Measurements from ENCODE around the gene SAMD3.
"Not testable (repeated sequence)": the region's sequence is repeated elsewhere in the genome, so short reads cannot be mapped to it uniquely, and the experiment has no call there.

SAMD3 gene

DNA sequence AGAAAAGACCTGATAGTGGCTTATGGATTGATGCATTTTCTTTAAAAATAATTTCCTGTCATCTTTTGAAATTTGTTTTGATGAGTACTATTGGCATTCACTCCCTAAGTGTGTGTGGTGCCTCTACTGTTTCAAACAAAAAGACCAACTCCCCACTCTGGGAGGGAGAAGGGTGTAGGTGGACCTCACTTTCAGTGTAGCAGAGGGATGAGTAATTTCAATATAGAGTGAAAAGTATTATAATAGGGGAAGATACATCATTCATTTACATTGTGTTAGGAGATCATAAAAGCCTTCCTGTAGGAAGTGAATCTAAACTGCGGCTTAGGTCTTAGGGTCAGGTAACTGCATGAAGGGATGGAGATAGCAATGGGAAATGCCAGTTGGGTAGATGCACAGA lies 46.4 kb downstream of the SAMD3 start:
- Histone ChIP-seq H3K27ac (ENCODE audit: low read depth, low read length) (no peak overlapping the region), H3K79me2 (ENCODE audit: control insufficient read depth, insufficient read depth, low read length, unreplicated experiment) (no peaks in the 10 kb centered on the region), H3K4me1 (ENCODE audit: control insufficient read depth, insufficient read depth, low read length, unreplicated experiment) (peaks cover 12% of the 10 kb centered on the region), H3K36me3 (ENCODE audit: insufficient read depth, low read length) (no peaks in the 10 kb centered on the region), H3K27me3 (ENCODE audit: insufficient read depth, low read length) (no peaks in the 10 kb centered on the region), H2AFZ (ENCODE audit: low read length, unreplicated experiment) (no peak overlapping the region), H3K4me3 (ENCODE audit: low read depth, low read length) (no peak overlapping the region)

DNA sequence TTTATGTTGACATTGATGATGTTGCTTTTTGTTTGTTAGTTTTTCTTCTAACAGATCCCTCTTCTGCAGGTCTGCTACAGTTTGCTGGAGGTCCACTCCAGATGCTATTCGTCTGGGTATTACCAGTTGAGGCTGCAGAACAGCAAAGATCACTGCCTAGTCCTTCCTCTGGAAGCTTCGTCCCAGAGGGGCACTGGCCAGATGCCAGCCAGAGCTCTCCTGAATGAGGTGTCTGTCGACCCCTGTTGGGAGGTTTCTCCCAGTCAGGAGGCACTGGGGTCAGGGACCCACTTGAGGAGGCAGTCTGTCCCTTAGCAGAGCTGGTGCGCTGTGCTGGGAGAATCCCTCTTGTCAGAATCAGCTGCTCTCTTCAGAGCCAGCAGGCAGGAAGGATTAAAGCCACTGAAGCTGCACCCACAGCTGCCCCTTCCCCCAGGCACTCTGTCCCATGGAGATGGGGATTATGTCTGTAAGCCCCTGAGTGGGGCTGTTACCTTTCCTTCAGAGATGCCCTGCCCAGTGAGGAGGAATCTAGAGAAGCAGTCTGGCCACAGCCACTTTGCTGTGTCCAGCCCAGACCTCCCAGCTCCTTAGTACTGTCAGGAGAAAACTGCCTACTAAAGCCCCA lies 49.3 kb downstream of the SAMD3 start:
- not testable (repeated sequence) for H2AFZ ChIP-seq (ENCODE audit: low read length, unreplicated experiment); H3K36me3 ChIP-seq (ENCODE audit: insufficient read depth, low read length); H3K4me1 ChIP-seq (ENCODE audit: control insufficient read depth, insufficient read depth, low read length, unreplicated experiment); H3K27ac ChIP-seq (ENCODE audit: low read depth, low read length); H3K79me2 ChIP-seq (ENCODE audit: control insufficient read depth, insufficient read depth, low read length, unreplicated experiment); H3K4me3 ChIP-seq (ENCODE audit: low read depth, low read length); H3K27me3 ChIP-seq (ENCODE audit: insufficient read depth, low read length)

DNA sequence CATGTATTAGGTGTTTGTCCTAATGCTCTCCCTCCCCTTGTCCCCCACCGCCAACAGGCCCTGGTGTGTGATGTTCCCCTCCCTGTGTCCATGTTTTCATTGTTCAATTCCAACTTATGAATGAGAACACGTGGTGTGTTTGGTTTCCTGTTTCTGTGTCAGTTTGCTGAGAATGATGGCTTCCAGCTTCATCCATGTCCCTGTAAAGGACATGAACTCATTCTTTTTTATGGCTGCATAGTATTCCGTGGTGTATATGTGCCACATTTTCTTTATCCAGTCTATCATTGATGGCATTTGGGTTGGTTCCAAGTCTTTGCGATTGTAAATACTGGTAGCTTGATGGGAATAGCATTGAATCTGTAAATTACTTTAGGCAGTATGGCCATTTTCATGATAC lies 52.6 kb downstream of the SAMD3 start:
- not testable (repeated sequence) for H2AFZ ChIP-seq (ENCODE audit: low read length, unreplicated experiment); H3K36me3 ChIP-seq (ENCODE audit: insufficient read depth, low read length); H3K27me3 ChIP-seq (ENCODE audit: insufficient read depth, low read length); H3K79me2 ChIP-seq (ENCODE audit: control insufficient read depth, insufficient read depth, low read length, unreplicated experiment); H3K27ac ChIP-seq (ENCODE audit: low read depth, low read length); H3K4me3 ChIP-seq (ENCODE audit: low read depth, low read length); H3K4me1 ChIP-seq (ENCODE audit: control insufficient read depth, insufficient read depth, low read length, unreplicated experiment)

DNA sequence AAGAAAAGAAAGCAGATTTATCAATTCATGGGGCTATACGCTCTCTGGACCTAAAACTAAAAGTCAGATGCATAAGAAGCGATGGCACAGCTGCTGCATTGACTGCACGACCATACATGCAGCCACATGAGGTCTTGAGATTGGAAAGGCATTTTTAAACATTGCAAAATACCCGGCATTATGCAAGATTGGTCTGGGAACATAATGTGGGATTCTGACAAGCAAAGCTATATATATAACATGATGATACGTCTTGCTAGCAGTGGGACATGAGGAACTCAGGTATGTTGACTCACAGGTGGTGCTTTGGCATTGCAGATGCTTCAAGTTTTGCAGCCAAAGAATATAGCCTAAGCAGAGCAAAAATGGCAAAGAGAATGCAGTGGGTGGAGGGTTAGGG lies 55.1 kb downstream of the SAMD3 start:
- H3K4me3 ChIP-seq (ENCODE audit: low read depth, low read length) = no peak overlapping the region
- no peak overlapping the region for H3K27ac ChIP-seq (ENCODE audit: low read depth, low read length)
- no peaks in the 10 kb centered on the region for H3K36me3 ChIP-seq (ENCODE audit: insufficient read depth, low read length)
- peaks cover 9% of the 10 kb centered on the region for H3K27me3 ChIP-seq (ENCODE audit: insufficient read depth, low read length)
- no peaks in the 10 kb centered on the region for H3K79me2 ChIP-seq (ENCODE audit: control insufficient read depth, insufficient read depth, low read length, unreplicated experiment)
- no peak overlapping the region for H2AFZ ChIP-seq (ENCODE audit: low read length, unreplicated experiment)
- H3K4me1 ChIP-seq (ENCODE audit: control insufficient read depth, insufficient read depth, low read length, unreplicated experiment) = no peaks in the 10 kb centered on the region

DNA sequence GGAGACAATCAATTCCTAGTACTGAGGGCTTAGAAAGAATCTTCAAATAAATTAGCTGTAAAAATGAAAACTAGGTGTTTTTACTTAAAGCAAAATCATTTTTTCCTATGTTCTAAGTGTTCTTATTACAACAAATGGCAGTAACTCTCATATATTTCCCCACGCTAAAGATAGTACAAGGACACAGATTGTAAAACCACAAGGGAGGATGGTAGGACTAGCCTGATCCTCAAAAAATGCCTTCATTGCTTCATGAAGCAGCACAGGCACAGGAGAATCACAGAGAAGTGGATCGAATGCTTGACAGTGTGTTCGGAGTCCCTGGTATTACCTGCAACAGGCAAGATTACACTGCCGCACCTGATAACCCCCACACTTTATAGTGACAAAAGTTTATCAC lies 58.5 kb downstream of the SAMD3 start:
- H3K27ac ChIP-seq (ENCODE audit: low read depth, low read length) = no peak overlapping the region
- no peaks in the 10 kb centered on the region for H3K79me2 ChIP-seq (ENCODE audit: control insufficient read depth, insufficient read depth, low read length, unreplicated experiment)
- H3K27me3 ChIP-seq (ENCODE audit: insufficient read depth, low read length) = peaks cover 9% of the 10 kb centered on the region
- no peaks in the 10 kb centered on the region for H3K36me3 ChIP-seq (ENCODE audit: insufficient read depth, low read length)
- no peak overlapping the region for H2AFZ ChIP-seq (ENCODE audit: low read length, unreplicated experiment)
- no peak overlapping the region for H3K4me3 ChIP-seq (ENCODE audit: low read depth, low read length)
- H3K4me1 ChIP-seq (ENCODE audit: control insufficient read depth, insufficient read depth, low read length, unreplicated experiment) = no peaks in the 10 kb centered on the region

DNA sequence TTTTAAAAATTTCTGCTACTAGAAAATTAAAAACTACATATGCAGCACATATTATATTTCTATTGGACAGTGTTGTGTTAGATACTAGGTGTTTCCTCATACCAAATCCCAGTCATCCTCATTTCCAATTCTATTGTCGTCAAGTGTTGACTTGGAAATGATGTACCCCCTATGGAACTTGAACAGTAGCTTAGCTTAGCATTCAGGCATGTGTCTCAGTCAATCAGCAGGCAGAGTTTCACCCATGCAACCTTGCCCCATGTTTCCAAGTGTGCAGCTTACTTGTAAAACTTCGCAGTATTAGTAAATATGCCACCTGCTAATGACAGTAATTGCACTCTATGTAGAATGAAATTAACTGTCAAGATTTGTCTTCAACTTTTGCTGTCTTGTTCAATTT lies 59.5 kb downstream of the SAMD3 start:
- no peaks in the 10 kb centered on the region for H3K4me1 ChIP-seq (ENCODE audit: control insufficient read depth, insufficient read depth, low read length, unreplicated experiment)
- H3K27ac ChIP-seq (ENCODE audit: low read depth, low read length) = no peak overlapping the region
- peaks cover 9% of the 10 kb centered on the region for H3K27me3 ChIP-seq (ENCODE audit: insufficient read depth, low read length)
- H3K36me3 ChIP-seq (ENCODE audit: insufficient read depth, low read length) = no peaks in the 10 kb centered on the region
- H3K79me2 ChIP-seq (ENCODE audit: control insufficient read depth, insufficient read depth, low read length, unreplicated experiment) = no peaks in the 10 kb centered on the region
- H3K4me3 ChIP-seq (ENCODE audit: low read depth, low read length) = no peak overlapping the region
- no peak overlapping the region for H2AFZ ChIP-seq (ENCODE audit: low read length, unreplicated experiment)

DNA sequence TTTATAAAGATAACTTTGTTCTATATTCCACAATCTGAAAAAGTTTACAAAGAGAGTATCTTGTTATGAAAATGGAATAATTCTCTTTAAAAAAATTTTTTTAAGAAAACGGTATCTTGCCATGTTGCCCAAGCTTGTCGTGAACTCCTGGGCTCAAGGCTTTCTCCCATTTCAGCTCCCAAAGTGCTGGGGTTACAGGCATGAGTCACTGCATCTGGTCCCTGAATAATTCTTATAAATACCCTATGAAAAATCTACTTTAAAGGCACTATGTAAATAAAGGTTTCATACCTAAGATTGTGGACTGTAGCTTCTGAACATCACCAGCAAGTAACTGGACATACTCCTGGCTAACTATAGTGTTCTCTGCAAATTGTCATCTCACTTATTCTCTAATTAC lies 60.3 kb downstream of the SAMD3 start:
- no peak overlapping the region for H3K4me3 ChIP-seq (ENCODE audit: low read depth, low read length)
- H3K79me2 ChIP-seq (ENCODE audit: control insufficient read depth, insufficient read depth, low read length, unreplicated experiment) = no peaks in the 10 kb centered on the region
- peaks cover 9% of the 10 kb centered on the region for H3K27me3 ChIP-seq (ENCODE audit: insufficient read depth, low read length)
- no peak overlapping the region for H2AFZ ChIP-seq (ENCODE audit: low read length, unreplicated experiment)
- no peaks in the 10 kb centered on the region for H3K36me3 ChIP-seq (ENCODE audit: insufficient read depth, low read length)
- no peak overlapping the region for H3K27ac ChIP-seq (ENCODE audit: low read depth, low read length)
- no peaks in the 10 kb centered on the region for H3K4me1 ChIP-seq (ENCODE audit: control insufficient read depth, insufficient read depth, low read length, unreplicated experiment)

DNA sequence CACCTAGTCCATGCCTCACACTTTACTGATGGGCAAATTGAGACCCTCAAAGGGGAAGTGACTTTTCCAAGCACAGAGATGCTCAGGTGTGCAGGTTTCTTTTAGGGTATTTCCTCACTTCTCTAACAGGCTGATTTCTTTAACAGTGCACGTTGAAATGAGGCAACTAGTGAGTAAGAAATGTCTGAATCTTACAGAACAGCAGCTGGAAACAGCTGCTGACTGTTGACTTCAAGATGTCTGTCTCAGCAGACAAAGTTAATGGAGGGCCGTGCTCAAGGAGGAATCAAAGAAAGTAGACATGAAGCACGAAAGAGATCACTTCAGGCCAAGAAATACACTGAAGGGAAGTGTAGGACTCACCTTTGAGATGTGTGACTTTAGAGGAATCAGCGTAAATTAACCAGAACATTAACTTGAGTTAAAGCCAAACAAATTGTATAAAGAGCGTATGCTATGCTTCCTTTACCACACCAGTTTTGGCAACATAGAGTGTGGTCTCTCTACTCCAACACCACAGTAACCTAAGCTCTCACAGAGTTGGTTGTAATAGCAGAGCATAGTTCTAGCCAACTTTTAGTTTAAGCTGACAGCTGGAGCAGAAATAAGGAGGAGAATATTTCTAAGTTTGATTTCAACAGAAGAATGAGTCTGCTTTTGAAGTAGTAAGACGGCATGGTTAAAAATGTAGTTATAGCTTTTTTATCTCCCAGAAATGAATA lies 60.9 kb downstream of the SAMD3 start:
- no peaks in the 10 kb centered on the region for H3K79me2 ChIP-seq (ENCODE audit: control insufficient read depth, insufficient read depth, low read length, unreplicated experiment)
- no peaks in the 10 kb centered on the region for H3K4me1 ChIP-seq (ENCODE audit: control insufficient read depth, insufficient read depth, low read length, unreplicated experiment)
- H3K27me3 ChIP-seq (ENCODE audit: insufficient read depth, low read length) = peaks cover 9% of the 10 kb centered on the region
- no peaks in the 10 kb centered on the region for H3K36me3 ChIP-seq (ENCODE audit: insufficient read depth, low read length)
- no peak overlapping the region for H2AFZ ChIP-seq (ENCODE audit: low read length, unreplicated experiment)
- no peak overlapping the region for H3K27ac ChIP-seq (ENCODE audit: low read depth, low read length)
- H3K4me3 ChIP-seq (ENCODE audit: low read depth, low read length) = no peak overlapping the region

DNA sequence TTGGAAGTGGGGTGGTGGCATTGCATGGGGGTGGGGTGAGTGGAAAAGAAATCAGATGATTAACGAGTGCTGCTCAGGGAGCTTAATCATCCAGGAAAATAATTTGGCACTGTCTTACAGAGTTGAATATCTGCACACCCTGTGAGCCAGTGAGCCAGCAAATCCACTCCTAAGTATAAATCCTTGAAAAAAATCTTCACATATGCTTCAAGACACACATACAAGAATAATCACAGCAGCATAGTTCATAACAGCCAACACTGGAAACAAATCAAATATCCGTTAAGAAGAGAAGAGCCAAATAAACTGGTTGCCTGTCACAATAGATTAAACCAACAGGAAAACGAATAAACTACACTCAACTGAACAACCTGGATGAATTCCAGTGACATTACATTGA lies 62.8 kb downstream of the SAMD3 start:
- no peaks in the 10 kb centered on the region for H3K4me1 ChIP-seq (ENCODE audit: control insufficient read depth, insufficient read depth, low read length, unreplicated experiment)

DNA sequence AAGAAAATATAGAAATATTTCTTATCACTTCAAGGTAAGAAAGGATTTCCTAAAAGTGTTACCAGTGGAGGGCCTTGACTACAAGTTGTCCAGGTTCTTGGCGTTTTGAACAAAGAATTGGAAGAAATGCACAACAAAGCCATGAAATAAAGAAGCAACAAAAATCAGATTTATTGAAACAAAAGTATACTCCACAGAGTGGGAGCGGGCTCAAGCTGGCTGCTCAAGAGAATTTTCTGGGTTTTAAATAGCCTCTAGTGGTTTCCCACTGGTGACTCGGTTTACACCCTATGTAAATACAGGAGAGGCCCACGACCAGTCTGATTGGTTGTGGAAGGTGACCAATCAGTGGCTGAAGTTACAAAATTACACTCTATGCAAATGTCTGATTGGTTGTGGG lies 64.2 kb downstream of the SAMD3 start:
- Histone ChIP-seq H2AFZ (ENCODE audit: low read length, unreplicated experiment) (no peak overlapping the region), H3K27me3 (ENCODE audit: insufficient read depth, low read length) (no peaks in the 10 kb centered on the region), H3K79me2 (ENCODE audit: control insufficient read depth, insufficient read depth, low read length, unreplicated experiment) (no peaks in the 10 kb centered on the region), H3K4me1 (ENCODE audit: control insufficient read depth, insufficient read depth, low read length, unreplicated experiment) (no peaks in the 10 kb centered on the region), H3K4me3 (ENCODE audit: low read depth, low read length) (no peak overlapping the region), H3K36me3 (ENCODE audit: insufficient read depth, low read length) (no peaks in the 10 kb centered on the region), H3K27ac (ENCODE audit: low read depth, low read length) (no peak overlapping the region)

More for the DNA sequence above, 62.8 kb downstream of the SAMD3 start:
- no peaks in the 10 kb centered on the region for H3K79me2 ChIP-seq (ENCODE audit: control insufficient read depth, insufficient read depth, low read length, unreplicated experiment)
- H3K27me3 ChIP-seq (ENCODE audit: insufficient read depth, low read length) = peaks cover 2% of the 10 kb centered on the region; the same call in 1 of the 2 replicates
- H3K27ac ChIP-seq (ENCODE audit: low read depth, low read length) = no peak overlapping the region
- H3K4me3 ChIP-seq (ENCODE audit: low read depth, low read length) = no peak overlapping the region
- no peak overlapping the region for H2AFZ ChIP-seq (ENCODE audit: low read length, unreplicated experiment)
- H3K36me3 ChIP-seq (ENCODE audit: insufficient read depth, low read length) = no peaks in the 10 kb centered on the region

DNA sequence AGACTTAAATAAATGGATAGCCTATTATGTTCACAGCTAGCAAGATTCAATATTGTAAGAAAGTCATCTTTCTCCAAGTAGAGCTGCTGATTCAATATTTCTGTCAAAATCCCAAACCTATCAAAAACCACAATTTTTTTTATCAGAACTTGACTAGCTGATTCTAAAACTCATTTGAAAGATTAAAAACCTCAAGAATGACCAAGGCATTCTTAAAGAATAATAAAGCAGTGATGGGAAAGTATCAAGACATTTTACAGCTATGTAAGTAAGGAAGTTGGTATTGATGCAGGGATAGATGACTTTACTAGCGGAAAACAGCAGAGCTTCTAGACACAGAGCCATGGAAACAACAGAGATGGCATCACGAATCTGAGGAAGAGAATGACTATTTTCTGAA lies 64.7 kb downstream of the SAMD3 start:
- no peaks in the 10 kb centered on the region for H3K27me3 ChIP-seq (ENCODE audit: insufficient read depth, low read length)
- H3K4me3 ChIP-seq (ENCODE audit: low read depth, low read length) = no peak overlapping the region
- H3K79me2 ChIP-seq (ENCODE audit: control insufficient read depth, insufficient read depth, low read length, unreplicated experiment) = no peaks in the 10 kb centered on the region
- no peaks in the 10 kb centered on the region for H3K4me1 ChIP-seq (ENCODE audit: control insufficient read depth, insufficient read depth, low read length, unreplicated experiment)
- no peak overlapping the region for H3K27ac ChIP-seq (ENCODE audit: low read depth, low read length)
- no peak overlapping the region for H2AFZ ChIP-seq (ENCODE audit: low read length, unreplicated experiment)
- no peaks in the 10 kb centered on the region for H3K36me3 ChIP-seq (ENCODE audit: insufficient read depth, low read length)

Data from ACC112 (cell line).